K562 (cell line): Measurements from ENCODE around the gene RDH11. TPM values are rescaled to one million over a fixed set of nuclear protein-coding genes. Genes with fewer than 3 reads are reported as not detected.
A peak's percentile ranks its signal among the peaks of the same experiment; 100 is the strongest.

ENCODE experiments used
- ATAC-seq: fragments of 200-7000 bp; cut with Tn5 transposase; 3 replicates; pipeline ENCODE4 v1.9.1; 2020; ENCODE audit warnings: moderate library complexity
- BruUV-seq: library from RNA; stranded (reverse); fragments of 400-500 nt; replicated peaks from 2 replicates; lab custom pipeline; 2021; lab: Mats Ljungman, UMichigan
- CTCF ChIA-PET: fragments of 300-600 bp; formaldehyde crosslinking; extraction: SDS; loops from one replicate; lab custom pipeline; 2021; ENCODE audit warnings: low intra/inter-chr PET ratio; lab: Yijun Ruan, JAX
- POLR2A ChIA-PET: fragments of 300-600, 350-650 bp; sonication (Branson Sonifier 250); formaldehyde crosslinking; extraction: SDS; loops from one replicate; lab custom pipeline; 2021; ENCODE audit warnings: antibody characterized with exemption, inconsistent platforms; lab: Yijun Ruan, JAX
- DNase-seq, 4 experiments: peaks; one replicate each; pipeline versions ENCODE4 v3.0.0 to v3.0.0-alpha.2; 2011 to 2018; ENCODE audit warnings: low spot score in 3 of 4, mixed read lengths in 3 of 4; ENCODE audit errors: extremely low read depth in 1 of 4
- FAIRE-seq: peaks from 2 replicates; lab custom pipeline; 2011; peaks lifted over from hg19 to GRCh38; lab: Jason Lieb, UNC
- H2AFZ ChIP-seq: 2 replicates; pipeline ENCODE4 v1.6.0; 2011; ENCODE audit warnings: low read depth, low read length, control low read depth, inconsistent platforms
- H3K27ac ChIP-seq: fragments of 200-600 bp; 3 replicates; pipeline ENCODE4 v1.8.0; 2011; ENCODE audit warnings: low read depth, mild to moderate bottlenecking, control low read depth, inconsistent platforms, low read length, moderate library complexity, mixed read lengths; ENCODE audit errors: extremely low read depth
- H3K27me3 ChIP-seq, 2 experiments: fragments of 300-600 bp in 1 of 2; 2 replicates in 1 of 2; 3 replicates in 1 of 2; pipeline versions ENCODE4 v1.6.0 to v1.8.0; 2011; ENCODE audit warnings: inconsistent platforms in 2 of 2, low read length in 2 of 2, mild to moderate bottlenecking in 1 of 2, mixed read lengths in 1 of 2, moderate library complexity in 1 of 2; ENCODE audit not compliant: control insufficient read depth in 2 of 2, insufficient read depth in 2 of 2
- H3K36me3 ChIP-seq: fragments of 300-600 bp; 3 replicates; pipeline ENCODE4 v1.8.0; 2011; ENCODE audit warnings: mild to moderate bottlenecking, low read length, inconsistent platforms; ENCODE audit not compliant: control insufficient read depth, insufficient read depth
- H3K4me1 ChIP-seq, 2 experiments: fragments of 200-600 bp in 1 of 2; replicated peaks in 1 of 2; 2 replicates in 1 of 2; 3 replicates in 1 of 2; pipeline versions ENCODE4 v1.5.1 to v1.8.0; 2011; ENCODE audit warnings: inconsistent platforms in 2 of 2, low read length in 2 of 2, mild to moderate bottlenecking in 1 of 2, mixed read lengths in 1 of 2, moderate library complexity in 1 of 2; ENCODE audit not compliant: control insufficient read depth in 2 of 2, insufficient read depth in 2 of 2
- H3K4me2 ChIP-seq: 2 replicates; pipeline ENCODE4 v1.6.1; 2011; ENCODE audit warnings: low read length, control low read depth, inconsistent platforms, mixed read lengths; ENCODE audit not compliant: insufficient read depth
- H3K4me3 ChIP-seq: fragments of 200-600 bp; sonication (generic), shearing (Covaris generic); 2 replicates; pipeline ENCODE4 v1.5.1; 2016; ENCODE audit warnings: control low read depth, inconsistent platforms
- H3K79me2 ChIP-seq: fragments of 200-600 bp; 3 replicates; pipeline ENCODE4 v1.8.0; 2011; ENCODE audit warnings: low read length, inconsistent platforms; ENCODE audit not compliant: control insufficient read depth, insufficient read depth
- H3K9ac ChIP-seq, 2 experiments: 2 replicates each; pipeline versions ENCODE4 v1.6.0 to v1.6.1; 2011; ENCODE audit warnings: low read depth in 2 of 2, low read length in 2 of 2, control low read depth in 1 of 2, inconsistent platforms in 1 of 2, mild to moderate bottlenecking in 1 of 2, mixed read lengths in 1 of 2; ENCODE audit not compliant: insufficient read depth in 1 of 2
- H3K9me1 ChIP-seq: one replicate; pipeline ENCODE4 v1.6.0; 2011; ENCODE audit warnings: inconsistent platforms, mild to moderate bottlenecking, low read length, moderate library complexity; ENCODE audit not compliant: control insufficient read depth, insufficient read depth
- H3K9me3 ChIP-seq: replicated peaks from 2 replicates; pipeline ENCODE4 v1.5.1; 2011; ENCODE audit warnings: low read depth, low read length, inconsistent platforms; ENCODE audit not compliant: control insufficient read depth, insufficient read depth
- H4K20me1 ChIP-seq: replicated peaks from 2 replicates; pipeline ENCODE4 v1.6.1; 2011; ENCODE audit warnings: low read length, inconsistent platforms, mixed read lengths; ENCODE audit not compliant: control insufficient read depth, insufficient read depth
- ATF7 ChIP-seq: fragments of 450-650 bp; IDR thresholded peaks from 2 replicates; pipeline ENCODE4 v1.7.1; 2014; ENCODE audit warnings: mild to moderate bottlenecking, moderate library complexity
- BDP1 ChIP-seq: IDR thresholded peaks from 3 replicates; pipeline ENCODE4 v1.6.1; 2011; ENCODE audit not compliant: insufficient read length, insufficient read depth
- CEBPZ ChIP-seq: fragments of 150-350 bp; IDR thresholded peaks from 2 replicates; pipeline ENCODE4 v1.6.1; 2014; ENCODE audit warnings: low read depth, mild to moderate bottlenecking, low read length, borderline replicate concordance
- EHMT2 ChIP-seq: fragments of 450-650 bp; IDR thresholded peaks from 2 replicates; pipeline ENCODE4 v1.6.1; 2018; ENCODE audit warnings: antibody characterized with exemption
- EWSR1 ChIP-seq: fragments of 450-650 bp; IDR thresholded peaks from 2 replicates; pipeline ENCODE4 v1.6.1; 2018; ENCODE audit warnings: borderline replicate concordance, mild to moderate bottlenecking, low read depth, moderate library complexity; ENCODE audit not compliant: partially characterized antibody
- NKRF ChIP-seq: fragments of 450-650 bp; IDR thresholded peaks from 2 replicates; pipeline ENCODE4 v1.6.1; 2016; ENCODE audit warnings: borderline replicate concordance
- ZNF282 ChIP-seq: sonication (generic); formaldehyde crosslinking; IDR thresholded peaks from 2 replicates; pipeline ENCODE4 v1.8.1; 2023; ENCODE audit warnings: missing genetic modification reagents
- ZNF316 ChIP-seq: fragments of 450-650 bp; IDR thresholded peaks from 2 replicates; pipeline ENCODE4 v1.6.1; 2016
- WGBS: fragments of 100-300 bp; shearing (Covaris generic); methylation state at CpG from one replicate; pipeline ENCODE4 v1.1.6; 2016; ENCODE audit warnings: low coverage, mixed read lengths; ENCODE audit not compliant: insufficient coverage; ENCODE audit errors: missing lambda C conversion rate; 5-methylcytosine and 5-hydroxymethylcytosine counted together
- in situ Hi-C: fragments of 300-500 bp; cut with MboI; formaldehyde crosslinking; loops from 4 replicates; pipeline ENCODE4 v1.15.0; 2018; ENCODE audit warnings: inconsistent platforms, mixed read lengths
- intact Hi-C: fragments of 100-400 bp; cut with micrococcal nuclease; formaldehyde crosslinking; loops from 2 replicates; pipeline ENCODE4 v1.14.2; 2022
- polyA plus RNA-seq, 8 experiments: library from polyadenylated mRNA; depleted of rRNA in 4 of 8; stranded (reverse) in 5 of 8; unstranded in 3 of 8; fragments of >200 nt; fragmentation: Nextera tagmentation in 2 of 8; fragmentation: Illumina TruSeq in 1 of 8; extraction: Ambion mirVana in 2 of 8; extraction: Trizol in 1 of 8; gene quantifications; 2 replicates each; pipeline versions ENCODE4 v1.2.1 to v1.2.3, GENCODE V29; 2011 to 2014; ENCODE audit warnings: inconsistent platforms in 1 of 8, missing spikeins in 1 of 8
- total RNA-seq, 7 experiments: library from RNA; depleted of rRNA in 6 of 7; stranded (reverse); fragments of >200 nt in 6 of 7; fragmentation: Illumina TruSeq in 2 of 7; extraction: Trizol in 2 of 7; gene quantifications; 2 replicates each; pipeline versions ENCODE4 v1.2.1 to v1.2.3, GENCODE V29; 2011 to 2021; ENCODE audit warnings: low replicate concordance in 1 of 7

RDH11 gene
- total and polyA plus RNA-seq, 9 of the 15 experiments (the other 6 are each of a cell fraction or from before 2014, with no cell fraction given): 50.6 to 172 (median 70.5) TPM

- no peak overlapping the region for H3K4me2 ChIP-seq
- no peaks in the 10 kb centered on the region for H3K9me1 ChIP-seq
- no peaks in the 10 kb centered on the region for H3K27me3 ChIP-seq
- H2AFZ ChIP-seq: no peak overlapping the region
- BruUV-seq: no TSS peak
- ATAC-seq (no peak), DNase-seq (no peak)
- no peaks in the 10 kb centered on the region for H4K20me1 ChIP-seq
- H3K4me3 ChIP-seq: no peak overlapping the region
- H3K9me3 ChIP-seq: no peaks in the 10 kb centered on the region
- in situ Hi-C loops: no loop called here
- H3K79me2 ChIP-seq: no peaks in the 10 kb centered on the region
- H3K4me1 ChIP-seq: no peaks in the 10 kb centered on the region
- no peak overlapping the region for H3K9ac ChIP-seq
- POLR2A ChIA-PET: no interaction called here
- intact Hi-C loops: no loop called here
- no peak for TF ChIP-seq EWSR1
- TF ChIP-seq, all 486 proteins: peak for 0
- H3K27ac ChIP-seq: no peak overlapping the region
- 100% methylated on average over 1 of the region's 1 CpG for WGBS
- CTCF ChIA-PET: no interaction called here
- peaks cover 85% of the 10 kb centered on the region for H3K36me3 ChIP-seq
- no peak for FAIRE-seq
These were observed 45.4 kb downstream of the RDH11 start for GRCh38 chr14:67650151-67650550.

- DNase-seq (no peak), ATAC-seq (no peak), FAIRE-seq (no peak)
- H3K9me1 ChIP-seq: no peaks in the 10 kb centered on the region
- TF ChIP-seq EHMT2 (no peak), ZNF282 (CRISPR knock-in tag) (no peak), NKRF (no peak), ZNF316 (peak; percentile 17; the same call in 1 of the 2 replicates), CEBPZ (no peak), ATF7 (no peak), BDP1 (no peak)
- H3K4me3 ChIP-seq: no peak overlapping the region
- no peak overlapping the region for H3K9ac ChIP-seq
- H2AFZ ChIP-seq: no peak overlapping the region
- H3K27ac ChIP-seq: no peak overlapping the region
- intact Hi-C loops: no loop called here
- no peak overlapping the region for H3K4me2 ChIP-seq
- H3K4me1 ChIP-seq: peaks cover 0 to 16% of the 10 kb centered on the region in 2 experiments; a peak in 3 of 5 replicates
- POLR2A ChIA-PET: no interaction called here
- 84% methylated on average over 3 of the region's 3 CpGs for WGBS
- H3K27me3 ChIP-seq: no peaks in the 10 kb centered on the region
- H3K36me3 ChIP-seq: peaks cover 58% of the 10 kb centered on the region
- no peaks in the 10 kb centered on the region for H3K79me2 ChIP-seq
- no peaks in the 10 kb centered on the region for H3K9me3 ChIP-seq
- BruUV-seq: no TSS peak
- in situ Hi-C loops: no loop called here
- CTCF ChIA-PET: no interaction called here
- H4K20me1 ChIP-seq: no peaks in the 10 kb centered on the region
These were observed 49.4 kb downstream of the RDH11 start for GRCh38 chr14:67646131-67646530.
